ENCODE results near the gene ACAP3.
A peak's percentile ranks its signal among the peaks of the same experiment; 100 is the strongest.

The ACAP3 gene

GRCh38 chr1:1305300-1306069 is 2.2 kb downstream of the ACAP3 start:
- H3K4me3 ChIP-seq (ENCODE audit: low read length, poor library complexity, severe bottlenecking), result peak overlapping the region; percentile 93
- peaks cover 37% of the 10 kb centered on the region for H4K20me1 ChIP-seq (ENCODE audit: insufficient read depth, low read length, poor library complexity, severe bottlenecking)
- H3K9ac ChIP-seq (ENCODE audit: low read depth, low read length, poor library complexity, severe bottlenecking), result peak overlapping the region; percentile 83
- TF ChIP-seq EZH2phosphoT487 (IDR thresholded peaks at IDR 0.05; ENCODE audit: borderline replicate concordance) (no peak), CTCF (conservative IDR thresholded peaks at IDR 0.05; ENCODE audit: low read length) (no peak)
- peaks cover 37% of the 10 kb centered on the region for H3K79me2 ChIP-seq (ENCODE audit: insufficient read depth, low read length)
- no peak overlapping the region for H2AFZ ChIP-seq (ENCODE audit: low read length)
- peaks cover 30% of the 10 kb centered on the region for H3K4me1 ChIP-seq (ENCODE audit: insufficient read depth, low read length, poor library complexity, severe bottlenecking)
- no peaks in the 10 kb centered on the region for H3K36me3 ChIP-seq (ENCODE audit: insufficient read depth, low read length)
- H3K9me3 ChIP-seq (ENCODE audit: insufficient read depth, low read depth, low read length), result no peaks in the 10 kb centered on the region
- H3K4me2 ChIP-seq (ENCODE audit: low read depth, low read length, poor library complexity, severe bottlenecking), result peak overlapping the region; percentile 85
- no peaks in the 10 kb centered on the region for H3K9me2 ChIP-seq (replicated peaks; ENCODE audit: low read depth, low read length)
- no peaks in the 10 kb centered on the region; the same call in 1 of the 2 replicates for H3F3A ChIP-seq (ENCODE audit: low read depth)
- H3K27me3 ChIP-seq (ENCODE audit: insufficient read depth, low read length, poor library complexity, severe bottlenecking), result no peaks in the 10 kb centered on the region

- TF ChIP-seq EZH2phosphoT487 (IDR thresholded peaks at IDR 0.05; ENCODE audit: borderline replicate concordance) (no peak), CTCF (conservative IDR thresholded peaks at IDR 0.05; ENCODE audit: low read length) (no peak)
- Histone ChIP-seq H3K27me3 (ENCODE audit: insufficient read depth, low read length, poor library complexity, severe bottlenecking) (no peaks in the 10 kb centered on the region), H3K79me2 (ENCODE audit: insufficient read depth, low read length) (peaks cover 29% of the 10 kb centered on the region), H3K4me1 (ENCODE audit: insufficient read depth, low read length, poor library complexity, severe bottlenecking) (peaks cover 25% of the 10 kb centered on the region), H2AFZ (ENCODE audit: low read length) (no peak overlapping the region), H4K20me1 (ENCODE audit: insufficient read depth, low read length, poor library complexity, severe bottlenecking) (peaks cover 33% of the 10 kb centered on the region), H3K9ac (ENCODE audit: low read depth, low read length, poor library complexity, severe bottlenecking) (peak overlapping the region; percentile 83), H3F3A (ENCODE audit: low read depth) (no peaks in the 10 kb centered on the region; the same call in 1 of the 2 replicates), H3K9me3 (ENCODE audit: insufficient read depth, low read depth, low read length) (no peaks in the 10 kb centered on the region), H3K4me2 (ENCODE audit: low read depth, low read length, poor library complexity, severe bottlenecking) (peak overlapping the region; percentile 85), H3K36me3 (ENCODE audit: insufficient read depth, low read length) (no peaks in the 10 kb centered on the region), H3K4me3 (ENCODE audit: low read length, poor library complexity, severe bottlenecking) (peak overlapping the region; percentile 93), H3K9me2 (replicated peaks; ENCODE audit: low read depth, low read length) (no peaks in the 10 kb centered on the region)
Measured at GRCh38 chr1:1304331-1305299, 3.1 kb downstream of the ACAP3 start.

- Histone ChIP-seq H3K9me3 (ENCODE audit: insufficient read depth, low read depth, low read length) (no peaks in the 10 kb centered on the region), H3F3A (ENCODE audit: low read depth) (no peaks in the 10 kb centered on the region; the same call in 1 of the 2 replicates), H4K20me1 (ENCODE audit: insufficient read depth, low read length, poor library complexity, severe bottlenecking) (peaks cover 24% of the 10 kb centered on the region), H3K9ac (ENCODE audit: low read depth, low read length, poor library complexity, severe bottlenecking) (no peak overlapping the region), H2AFZ (ENCODE audit: low read length) (no peak overlapping the region), H3K36me3 (ENCODE audit: insufficient read depth, low read length) (no peaks in the 10 kb centered on the region), H3K4me1 (ENCODE audit: insufficient read depth, low read length, poor library complexity, severe bottlenecking) (peaks cover 18% of the 10 kb centered on the region), H3K4me3 (ENCODE audit: low read length, poor library complexity, severe bottlenecking) (no peak overlapping the region), H3K4me2 (ENCODE audit: low read depth, low read length, poor library complexity, severe bottlenecking) (no peak overlapping the region), H3K27me3 (ENCODE audit: insufficient read depth, low read length, poor library complexity, severe bottlenecking) (no peaks in the 10 kb centered on the region), H3K9me2 (replicated peaks; ENCODE audit: low read depth, low read length) (no peaks in the 10 kb centered on the region), H3K79me2 (ENCODE audit: insufficient read depth, low read length) (peaks cover 20% of the 10 kb centered on the region)
- no peak for TF ChIP-seq EZH2phosphoT487 (IDR thresholded peaks at IDR 0.05; ENCODE audit: borderline replicate concordance)
- TF ChIP-seq CTCF (conservative IDR thresholded peaks at IDR 0.05; ENCODE audit: low read length), result no peak
Measured at GRCh38 chr1:1303736-1304135, 4.0 kb downstream of the ACAP3 start.

Measured in Loucy (cell line).